Measurements from ENCODE around the gene SKI. TPM values are rescaled to one million over a fixed set of nuclear protein-coding genes. Genes with fewer than 3 reads are reported as not detected.

Gene SKI
- total and polyA plus RNA-seq, 2 of the 4 experiments (the other 2 are of a cell fraction), result 2.3 to 20.1 TPM

- no peak overlapping the region for H2AK9ac ChIP-seq (replicated peaks; ENCODE audit: low read depth, low read length, poor library complexity)
- H2BK120ac ChIP-seq (ENCODE audit: low read depth, low read length), result no peak overlapping the region
- H3K4me1 ChIP-seq (ENCODE audit: control insufficient read depth, insufficient read depth, low read length), result peaks cover 32% of the 10 kb centered on the region
- no peak overlapping the region for H3K18ac ChIP-seq (ENCODE audit: low read depth, low read length)
- no peak overlapping the region for H2BK15ac ChIP-seq (ENCODE audit: low read depth, low read length)
- H3K56ac ChIP-seq (ENCODE audit: extremely low read depth, insufficient read depth, low read length), result no peak overlapping the region
- H3K14ac ChIP-seq (replicated peaks; ENCODE audit: low read depth, low read length), result no peak overlapping the region
- peak overlapping the region; percentile 3; the same call in 1 of the 2 replicates for H3K27ac ChIP-seq (ENCODE audit: insufficient read depth, low read length)
- no peak overlapping the region for H4K8ac ChIP-seq (ENCODE audit: low read depth in 2 of 2, low read length in 2 of 2)
- dilution Hi-C loops (cut with HindIII; ENCODE audit: low sequenced_read_pairs, unreplicated experiment) (no loop called here), intact Hi-C loops (cut with micrococcal nuclease) (loop anchor here (5.0 kb wide), 2 partner anchors 70 to 115 kb away; no protein-coding TSS in a partner anchor), in situ Hi-C loops (cut with MboI; ENCODE audit: low sequenced_read_pairs) (no loop called here)
- no CpG with 5 or more reads among the region's 10 CpGs for WGBS, 2 experiments (ENCODE audit: extremely low coverage in 2 of 2, insufficient read length in 1 of 2)
- H4K20me1 ChIP-seq (ENCODE audit: insufficient read depth, low read length), result 0 out of 2 replicates have a peak, but pooled peaks cover 12% of the 10 kb centered on the region
- ChIA-PET CTCF (interaction anchor here (0.7 to 2.0 kb wide), 3 partner anchors 11 to 109 kb away, joined by 3 to 8 read pairs (median 3); no protein-coding TSS in a partner anchor), POLR2A (ENCODE audit: unreplicated experiment) (interaction anchor here (0.9 kb wide), 1 partner anchor 85 kb away, joined by 3 read pairs; no protein-coding TSS in a partner anchor)
- H3K9me3 ChIP-seq (ENCODE audit: control insufficient read depth, insufficient read depth, low read length), result no peaks in the 10 kb centered on the region
- H3K27me3 ChIP-seq (ENCODE audit: control insufficient read depth, insufficient read depth, low read length), result no peaks in the 10 kb centered on the region
- H3K23ac ChIP-seq (ENCODE audit: low read depth, low read length), result no peak overlapping the region
- H2BK20ac ChIP-seq (ENCODE audit: low read depth, low read length), result no peak overlapping the region
- 0 out of 2 replicates have a peak, but pooled peaks cover 4% of the 10 kb centered on the region for H3K9me1 ChIP-seq (ENCODE audit: insufficient read depth, low read length)
- peaks cover 23% of the 10 kb centered on the region for H3K36me3 ChIP-seq (ENCODE audit: control insufficient read depth, insufficient read depth, low read length)
- H2BK5ac ChIP-seq (ENCODE audit: low read depth, low read length, poor library complexity, severe bottlenecking), result peak overlapping the region; percentile 17
- H4K5ac ChIP-seq (ENCODE audit: low read depth, low read length), result no peak overlapping the region
- H3K4ac ChIP-seq (ENCODE audit: low read depth, low read length), result peak overlapping the region; percentile 69
- no peak overlapping the region for H4K91ac ChIP-seq (ENCODE audit: insufficient read depth, low read depth, low read length)
- H2AFZ ChIP-seq (replicated peaks; ENCODE audit: low read length, poor library complexity), result no peak overlapping the region
- peaks cover 0 to 47% of the 10 kb centered on the region in 2 experiments; a peak in 2 of 4 replicates for H3K79me1 ChIP-seq (ENCODE audit: low read depth in 1 of 2, low read length in 2 of 2)
- no peak overlapping the region for H3K4me3 ChIP-seq (ENCODE audit: insufficient read depth, low read depth, low read length)
- no peak overlapping the region for H3K4me2 ChIP-seq (ENCODE audit: low read depth, low read length)
- ATAC-seq (ENCODE audit: low read depth) (no peak), DNase-seq (no peak)
- H3K9ac ChIP-seq (ENCODE audit: low read depth, low read length), result no peak overlapping the region
- TF ChIP-seq POLR2A (IDR thresholded peaks at IDR 0.05; ENCODE audit: low read depth, low read length) (no peak), RFX5 (IDR thresholded peaks at IDR 0.05; ENCODE audit: low read depth, low read length) (no peak)
- peak overlapping the region; percentile 2; the same call in 1 of the 2 replicates for H2AK5ac ChIP-seq (ENCODE audit: low read depth, low read length)
- no TSS peak for BruUV-seq (replicated peaks)
Observed at GRCh38 chr1:2312160-2312514, 84.0 kb downstream of the SKI start.
